Breast epithelium (tissue), 4 donors: Measurements from ENCODE around the gene RFLNA. TPM values are rescaled to one million over a fixed set of nuclear protein-coding genes. Genes with fewer than 3 reads are reported as not detected.
A peak's percentile ranks its signal among the peaks of the same experiment; 100 is the strongest.
"Not testable (repeated sequence)": the region's sequence is repeated elsewhere in the genome, so short reads cannot be mapped to it uniquely, and the experiment has no call there.

Source experiments
- DNase-seq, 2 donors: peaks; one replicate each; pipeline ENCODE4 v3.0.0-alpha.2; 2019; ENCODE audit warnings: low spot score in 2 of 2
- H3K27ac ChIP-seq, 2 donors: fragments of 200-600 bp; sonication (generic) in 1 of 2; one replicate each; pipeline ENCODE4 v1.5.1; 2016 to 2019; ENCODE audit warnings: mild to moderate bottlenecking in 1 of 2
- H3K27me3 ChIP-seq, 2 donors: fragments of 200-600 bp; sonication (generic) in 1 of 2; one replicate each; pipeline versions ENCODE4 v1.5.1 to v1.6.0; 2017 to 2019; ENCODE audit warnings: control low read depth in 1 of 2, mild to moderate bottlenecking in 1 of 2
- H3K36me3 ChIP-seq: fragments of 200-600 bp; one replicate; pipeline ENCODE4 v1.5.1; 2019
- H3K4me1 ChIP-seq, 2 donors: fragments of 200-600 bp; sonication (generic); one replicate each; pipeline ENCODE4 v1.5.1; 2016 to 2019; ENCODE audit warnings: control low read depth in 1 of 2
- H3K4me3 ChIP-seq, 3 donors: fragments of 200-600 bp; sonication (generic); 1 replicate in 2 of 3; 2 replicates in 1 of 3; pipeline ENCODE4 v1.5.1; 2016 to 2019; ENCODE audit warnings: mild to moderate bottlenecking in 3 of 3, moderate library complexity in 2 of 3
- H3K9me3 ChIP-seq, 2 donors: fragments of 200-600 bp; sonication (generic) in 1 of 2; one replicate each; pipeline ENCODE4 v1.5.1; 2016 to 2019; ENCODE audit warnings: control low read depth in 1 of 2
- CTCF ChIP-seq, 3 donors: fragments of 450-650 bp; IDR thresholded peaks; one replicate each; pipeline ENCODE4 v1.5.1; 2016 to 2017; ENCODE audit warnings: antibody characterized with exemption in 3 of 3, mild to moderate bottlenecking in 3 of 3, moderate library complexity in 3 of 3
- POLR2A ChIP-seq: fragments of 450-650 bp; IDR thresholded peaks from one replicate; pipeline ENCODE4 v1.6.1; 2016; ENCODE audit warnings: antibody characterized with exemption, mild to moderate bottlenecking, moderate library complexity
- POLR2AphosphoS5 ChIP-seq, 3 donors: sonication (generic); formaldehyde crosslinking; IDR thresholded peaks; one replicate each; pipeline ENCODE4 v1.6.1; 2017; ENCODE audit warnings: antibody characterized with exemption in 3 of 3
- intact Hi-C: fragments of 100-400 bp; cut with DNase I; formaldehyde crosslinking; loops from one replicate; pipeline ENCODE4 v1.15.1; 2023; ENCODE audit warnings: low total_unique reads
- total RNA-seq, 3 donors: library from RNA; depleted of rRNA; stranded (reverse); fragments of >200 nt; gene quantifications; one replicate each; pipeline ENCODE4 v1.1.0, GENCODE V29; 2016

RFLNA gene
- total RNA-seq, 3 donors from 2014 or later: 1.3 to 11.4 TPM; not detected in 1

GRCh38 chr12:124319368-124320050 lies 24.6 kb downstream of the RFLNA start:
- Histone ChIP-seq H3K27ac (no peak overlapping the region), H3K4me3 (no peak overlapping the region), H3K27me3 (no peaks in the 10 kb centered on the region), H3K4me1 (no peaks in the 10 kb centered on the region), H3K9me3 (peaks cover 11 to 12% of the 10 kb centered on the region in 2 donors), H3K36me3 (peaks cover 12% of the 10 kb centered on the region)
- TF ChIP-seq POLR2A (no peak), CTCF (IDR thresholded peaks at IDR 0.05) (no peak), POLR2AphosphoS5 (IDR thresholded peaks at IDR 0.05) (no peak)
- intact Hi-C loops: loop anchor here (5.0 kb wide), 1 partner anchor 282 kb away; no protein-coding TSS in a partner anchor
- DNase-seq: no peak

- Histone ChIP-seq H3K36me3 (peaks cover 23% of the 10 kb centered on the region), H3K27me3 (no peaks in the 10 kb centered on the region), H3K9me3 (peaks cover 11 to 12% of the 10 kb centered on the region in 2 donors), H3K4me1 (no peaks in the 10 kb centered on the region), H3K4me3 (no peak overlapping the region), H3K27ac (no peak overlapping the region)
- DNase-seq: peak in 1 of 2 donors; percentile 70
- intact Hi-C loops: loop anchor here (5.0 kb wide), 1 partner anchor 284 kb away; no protein-coding TSS in a partner anchor
- no peak for TF ChIP-seq POLR2AphosphoS5 (IDR thresholded peaks at IDR 0.05)
- peak; percentile 75 to 93 (median 86) for TF ChIP-seq CTCF (IDR thresholded peaks at IDR 0.05)
Observed at GRCh38 chr12:124321040-124321481, 26.2 kb downstream of the RFLNA start.

GRCh38 chr12:124321556-124322270 lies 26.8 kb downstream of the RFLNA start:
- intact Hi-C loops: loop anchor here (5.0 kb wide), 1 partner anchor 284 kb away; no protein-coding TSS in a partner anchor
- H3K27ac ChIP-seq: peak overlapping the region in 1 of 2 donors; percentile 5
- TF ChIP-seq POLR2A (no peak), POLR2AphosphoS5 (IDR thresholded peaks at IDR 0.05) (no peak), CTCF (IDR thresholded peaks at IDR 0.05) (no peak)

GRCh38 chr12:124322271-124322998 lies 27.5 kb downstream of the RFLNA start:
- H3K27ac ChIP-seq: peak overlapping the region in 1 of 2 donors; percentile 5
- peaks cover 23% of the 10 kb centered on the region for H3K36me3 ChIP-seq
- intact Hi-C loops: loop anchor here (5.0 kb wide), 1 partner anchor 285 kb away; no protein-coding TSS in a partner anchor
- H3K4me3 ChIP-seq: no peak overlapping the region
- TF ChIP-seq POLR2A: no peak
- no peak for TF ChIP-seq CTCF (IDR thresholded peaks at IDR 0.05)
- no peak for TF ChIP-seq POLR2AphosphoS5 (IDR thresholded peaks at IDR 0.05)
- no peaks in the 10 kb centered on the region for H3K4me1 ChIP-seq
- no peak for DNase-seq
- peaks cover 11 to 12% of the 10 kb centered on the region in 2 donors for H3K9me3 ChIP-seq
- no peaks in the 10 kb centered on the region for H3K27me3 ChIP-seq

More at GRCh38 chr12:124321556-124322270, 26.8 kb downstream of the RFLNA start:
- no peaks in the 10 kb centered on the region for H3K27me3 ChIP-seq
- DNase-seq: no peak
- H3K4me3 ChIP-seq: no peak overlapping the region
- H3K9me3 ChIP-seq: peaks cover 11 to 12% of the 10 kb centered on the region in 2 donors
- H3K36me3 ChIP-seq: peaks cover 23% of the 10 kb centered on the region
- H3K4me1 ChIP-seq: no peaks in the 10 kb centered on the region

- not testable (repeated sequence) for H3K27me3 ChIP-seq, H3K27ac ChIP-seq, H3K4me1 ChIP-seq, H3K4me3 ChIP-seq, DNase-seq
- intact Hi-C loops: loop anchor here (5.0 kb wide), 1 partner anchor 286 kb away; no protein-coding TSS in a partner anchor
- H3K36me3 ChIP-seq: peaks cover 23% of the 10 kb centered on the region
- peaks cover 11 to 12% of the 10 kb centered on the region in 2 donors for H3K9me3 ChIP-seq
Observed at GRCh38 chr12:124322999-124323328, 28.1 kb downstream of the RFLNA start.
